Uterus (tissue), 4 donors: ENCODE results near the gene KLF1. TPM values are rescaled to one million over a fixed set of nuclear protein-coding genes. Genes with fewer than 3 reads are reported as not detected.

Experiments
- DNase-seq, 2 donors: peaks; one replicate each; pipeline ENCODE4 v3.0.0-alpha.2; 2019 to 2020
- H3K27ac ChIP-seq, 2 donors: fragments of 200-600 bp; sonication (generic); 1 replicate in 1 of 2; 2 replicates in 1 of 2; pipeline ENCODE4 v1.5.1; 2016 to 2018
- H3K27me3 ChIP-seq, 2 donors: fragments of 200-600 bp; sonication (generic); one replicate each; pipeline ENCODE4 v1.5.1; 2018 to 2019; ENCODE audit warnings: control low read depth in 1 of 2
- H3K36me3 ChIP-seq, 2 donors: fragments of 200-600 bp; sonication (generic); one replicate each; pipeline ENCODE4 v1.5.1; 2019; ENCODE audit warnings: control low read depth in 1 of 2
- H3K4me1 ChIP-seq, 2 donors: fragments of 200-600 bp; sonication (generic); one replicate each; pipeline ENCODE4 v1.5.1; 2018 to 2019; ENCODE audit warnings: control low read depth in 1 of 2
- H3K4me3 ChIP-seq, 2 donors: fragments of 200-600 bp; sonication (generic); 1 replicate in 1 of 2; 2 replicates in 1 of 2; pipeline ENCODE4 v1.5.1; 2018 to 2019; ENCODE audit warnings: mild to moderate bottlenecking in 1 of 2
- H3K9me3 ChIP-seq, 2 donors: fragments of 200-600 bp; sonication (generic); one replicate each; pipeline ENCODE4 v1.5.1; 2019; ENCODE audit warnings: control low read depth in 1 of 2
- POLR2A ChIP-seq, 2 donors: fragments of 450-650 bp; IDR thresholded peaks; one replicate each; pipeline ENCODE4 v1.6.1; 2016; ENCODE audit warnings: antibody characterized with exemption in 2 of 2, mild to moderate bottlenecking in 1 of 2, moderate library complexity in 1 of 2
- intact Hi-C: fragments of 100-400 bp; cut with DNase I; formaldehyde crosslinking; loops from one replicate; pipeline ENCODE4 v1.15.1; 2023; ENCODE audit warnings: low total_unique reads
- total RNA-seq, 4 donors: library from RNA; depleted of rRNA in 3 of 4; stranded (reverse); fragments of >200 nt in 3 of 4; gene quantifications; one replicate each; pipeline versions ENCODE4 v1.1.0 to v1.2.4, GENCODE V29; 2014 to 2023
- TF ChIP-seq, protein P1 (sequence below), 4 experiments: fragments of 200-600 bp in 2 of 4; fragments of 450-650 bp in 2 of 4; sonication (generic) in 2 of 4; IDR thresholded peaks; one replicate each; pipeline ENCODE4 v1.5.1; 2016 to 2019; ENCODE audit warnings: antibody characterized with exemption in 4 of 4, mild to moderate bottlenecking in 2 of 4, moderate library complexity in 1 of 4
- donor health status: DM: yes; HTN: yes; CAD: no.

The KLF1 gene
- total RNA-seq, 4 donors from 2014 or later = 0.77 to 0.97 TPM; not detected in 2

DNA sequence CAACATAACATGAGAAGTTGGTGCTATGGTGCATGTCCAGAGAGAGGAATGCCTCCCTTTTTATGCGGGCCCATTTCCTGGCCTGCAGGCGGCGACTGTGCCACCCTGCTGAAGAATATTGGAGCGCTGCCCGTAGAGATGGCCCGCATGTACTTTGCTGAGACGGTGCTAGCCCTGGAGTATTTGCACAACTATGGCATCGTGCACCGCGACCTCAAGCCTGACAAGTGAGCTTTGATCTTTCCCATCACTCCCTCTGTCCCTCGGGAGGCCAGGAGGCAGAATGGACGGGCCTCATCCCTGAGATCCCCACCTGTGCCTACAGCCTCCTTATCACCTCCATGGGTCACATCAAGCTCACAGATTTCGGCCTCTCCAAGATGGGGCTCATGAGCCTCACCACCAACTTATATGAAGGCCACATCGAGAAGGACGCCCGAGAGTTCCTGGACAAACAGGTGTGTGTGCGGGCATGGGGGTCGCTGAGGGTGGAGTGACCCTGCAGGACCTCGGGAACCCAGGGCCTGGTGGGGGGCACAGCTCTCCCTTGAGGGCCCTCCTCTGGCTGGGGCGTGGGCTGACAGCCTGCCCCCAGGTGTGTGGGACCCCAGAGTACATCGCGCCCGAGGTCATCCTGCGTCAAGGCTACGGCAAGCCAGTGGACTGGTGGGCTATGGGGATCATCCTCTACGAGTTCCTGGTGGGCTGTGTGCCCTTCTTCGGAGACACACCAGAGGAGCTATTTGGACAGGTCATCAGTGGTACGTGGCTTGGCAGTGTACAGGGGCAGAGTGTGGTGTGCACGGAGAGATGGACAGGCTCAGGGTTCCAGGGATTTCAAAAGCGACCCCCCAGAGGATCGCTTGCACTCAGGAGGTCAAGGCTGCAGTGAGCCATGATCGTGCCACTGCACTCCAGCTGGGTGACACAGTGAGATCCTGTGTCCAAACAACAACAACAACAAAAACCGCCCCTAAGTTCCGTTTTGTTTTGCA is 22.0 kb downstream of the KLF1 start:
- TF ChIP-seq, protein P1, sequence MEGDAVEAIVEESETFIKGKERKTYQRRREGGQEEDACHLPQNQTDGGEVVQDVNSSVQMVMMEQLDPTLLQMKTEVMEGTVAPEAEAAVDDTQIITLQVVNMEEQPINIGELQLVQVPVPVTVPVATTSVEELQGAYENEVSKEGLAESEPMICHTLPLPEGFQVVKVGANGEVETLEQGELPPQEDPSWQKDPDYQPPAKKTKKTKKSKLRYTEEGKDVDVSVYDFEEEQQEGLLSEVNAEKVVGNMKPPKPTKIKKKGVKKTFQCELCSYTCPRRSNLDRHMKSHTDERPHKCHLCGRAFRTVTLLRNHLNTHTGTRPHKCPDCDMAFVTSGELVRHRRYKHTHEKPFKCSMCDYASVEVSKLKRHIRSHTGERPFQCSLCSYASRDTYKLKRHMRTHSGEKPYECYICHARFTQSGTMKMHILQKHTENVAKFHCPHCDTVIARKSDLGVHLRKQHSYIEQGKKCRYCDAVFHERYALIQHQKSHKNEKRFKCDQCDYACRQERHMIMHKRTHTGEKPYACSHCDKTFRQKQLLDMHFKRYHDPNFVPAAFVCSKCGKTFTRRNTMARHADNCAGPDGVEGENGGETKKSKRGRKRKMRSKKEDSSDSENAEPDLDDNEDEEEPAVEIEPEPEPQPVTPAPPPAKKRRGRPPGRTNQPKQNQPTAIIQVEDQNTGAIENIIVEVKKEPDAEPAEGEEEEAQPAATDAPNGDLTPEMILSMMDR (IDR thresholded peaks at IDR 0.05) = no peak
- H3K27me3 ChIP-seq = no peaks in the 10 kb centered on the region
- DNase-seq = no peak
- H3K4me3 ChIP-seq = no peak overlapping the region
- intact Hi-C loops = no loop called here
- no peaks in the 10 kb centered on the region for H3K4me1 ChIP-seq
- H3K9me3 ChIP-seq = no peaks in the 10 kb centered on the region
- H3K27ac ChIP-seq = no peak overlapping the region
- H3K36me3 ChIP-seq = no peaks in the 10 kb centered on the region

DNA sequence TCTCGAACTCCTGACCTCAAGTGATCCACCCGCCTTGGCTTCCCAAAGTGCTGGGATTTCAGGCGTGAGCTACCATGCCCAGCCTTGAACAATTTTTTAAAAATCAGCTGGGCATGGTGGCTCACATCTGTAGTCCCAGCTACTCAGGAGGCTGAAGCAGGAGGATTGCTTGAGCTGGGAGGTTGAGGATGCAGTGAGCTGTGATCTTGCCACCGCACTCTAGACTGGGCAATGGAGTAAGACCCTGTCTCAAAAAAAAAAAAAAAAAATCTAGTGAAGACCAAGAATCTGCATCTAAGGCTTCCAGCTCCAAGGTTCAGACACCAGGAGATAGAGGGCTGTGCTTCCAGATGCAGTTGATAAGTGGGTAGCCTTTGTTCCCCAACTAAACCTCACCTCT is 22.9 kb downstream of the KLF1 start:
- H3K9me3 ChIP-seq = no peaks in the 10 kb centered on the region
- no peaks in the 10 kb centered on the region for H3K4me1 ChIP-seq
- no peaks in the 10 kb centered on the region for H3K27me3 ChIP-seq
- H3K4me3 ChIP-seq = no peak overlapping the region
- H3K36me3 ChIP-seq = no peaks in the 10 kb centered on the region
- DNase-seq = no peak
- TF ChIP-seq, protein P1 (IDR thresholded peaks at IDR 0.05) = no peak
- no peak for TF ChIP-seq POLR2A (IDR thresholded peaks at IDR 0.05)
- H3K27ac ChIP-seq = no peak overlapping the region
- intact Hi-C loops = no loop called here

DNA sequence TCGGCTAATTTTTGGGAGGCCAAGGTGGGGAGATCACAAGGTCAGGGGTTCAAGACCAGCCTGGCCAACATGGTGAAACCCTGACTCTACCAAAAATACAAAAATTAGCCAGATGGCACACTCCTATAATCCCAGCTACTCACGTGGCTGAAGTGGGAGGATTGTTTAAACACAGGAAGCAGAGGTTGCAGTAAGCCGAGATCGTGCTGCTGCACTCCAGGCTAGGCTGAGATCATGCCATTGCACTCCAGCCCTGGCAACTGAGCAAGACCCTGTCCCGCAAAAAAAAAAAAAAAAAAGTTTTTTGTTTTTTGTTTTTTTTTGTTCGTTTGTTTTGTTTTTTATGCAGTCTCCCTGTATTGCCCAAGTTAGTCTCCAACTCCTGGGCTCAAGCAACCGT is 27.5 kb downstream of the KLF1 start:
- intact Hi-C loops = no loop called here

DNA sequence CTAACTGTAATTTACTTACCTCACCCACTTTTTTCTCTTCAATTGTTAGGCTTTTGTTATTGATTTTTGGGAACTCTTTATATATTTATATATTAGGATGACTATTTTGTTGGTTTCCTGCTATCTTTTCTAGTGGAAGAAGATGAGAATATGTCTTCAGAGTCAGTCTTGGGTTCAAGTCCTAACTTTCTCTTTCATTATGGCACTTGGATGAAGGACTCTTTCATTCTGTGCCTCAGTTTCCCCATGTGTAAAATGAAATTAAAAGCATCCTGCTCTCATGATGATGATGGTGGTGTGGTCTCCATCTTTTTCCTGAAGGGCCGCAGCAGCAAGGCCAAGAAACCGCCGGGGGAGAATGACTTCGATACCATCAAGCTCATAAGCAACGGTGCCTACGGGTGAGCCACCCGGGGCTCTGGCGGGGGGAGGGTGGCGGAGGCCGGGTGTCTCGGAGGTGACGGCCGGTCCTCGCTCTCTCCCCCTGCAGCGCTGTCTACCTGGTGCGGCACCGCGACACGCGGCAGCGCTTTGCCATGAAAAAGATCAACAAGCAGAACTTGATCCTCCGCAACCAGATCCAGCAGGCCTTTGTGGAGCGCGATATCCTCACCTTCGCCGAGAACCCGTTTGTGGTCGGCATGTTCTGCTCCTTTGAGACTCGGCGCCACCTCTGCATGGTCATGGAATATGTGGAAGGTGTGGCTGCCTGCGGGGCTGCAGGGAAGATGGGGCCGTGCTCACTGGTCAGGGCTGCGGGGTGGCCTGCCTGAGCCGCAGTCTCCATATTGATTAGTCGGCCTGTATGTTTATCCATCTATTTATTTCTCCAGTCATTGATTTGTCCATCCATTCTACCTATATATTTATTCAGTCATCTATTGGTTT is 28.7 kb downstream of the KLF1 start:
- intact Hi-C loops = no loop called here
- Histone ChIP-seq H3K27ac (no peak overlapping the region), H3K9me3 (peaks cover 0 to 5% of the 10 kb centered on the region in 2 donors), H3K4me3 (no peak overlapping the region), H3K4me1 (no peaks in the 10 kb centered on the region), H3K36me3 (no peaks in the 10 kb centered on the region), H3K27me3 (no peaks in the 10 kb centered on the region)
- TF ChIP-seq, protein P1 (IDR thresholded peaks at IDR 0.05) = no peak
- TF ChIP-seq POLR2A (IDR thresholded peaks at IDR 0.05) = no peak
- no peak for DNase-seq

More for the DNA sequence above, 27.5 kb downstream of the KLF1 start:
- peaks cover 0 to 5% of the 10 kb centered on the region in 2 donors for H3K9me3 ChIP-seq
- DNase-seq = no peak
- no peak overlapping the region for H3K4me3 ChIP-seq
- TF ChIP-seq, protein P1 (IDR thresholded peaks at IDR 0.05) = no peak
- TF ChIP-seq POLR2A (IDR thresholded peaks at IDR 0.05) = no peak
- H3K36me3 ChIP-seq = no peaks in the 10 kb centered on the region
- no peaks in the 10 kb centered on the region for H3K27me3 ChIP-seq
- no peak overlapping the region for H3K27ac ChIP-seq
- H3K4me1 ChIP-seq = no peaks in the 10 kb centered on the region
